ENCODE measurements around the gene DCST1. TPM values are rescaled to one million over a fixed set of nuclear protein-coding genes. Genes with fewer than 3 reads are reported as not detected.

Gene DCST1
- total and polyA plus RNA-seq, 2 donors (not counting 3 experiments of a cell fraction or from before 2014, with no cell fraction given): not detected

GRCh38 chr1:155003227-155003765, 30.3 kb upstream of the DCST1 start:
- H3K9me1 ChIP-seq (replicated peaks; ENCODE audit: control insufficient read depth, extremely low read depth, insufficient read depth, low read length): no peaks in the 10 kb centered on the region
- peak overlapping the region; percentile 21 for H2AFZ ChIP-seq (ENCODE audit: low read depth, low read length)
- ChIA-PET CTCF (interaction anchor here (0.7 to 6.5 kb wide), 8 partner anchors 9 to 424 kb away, joined by 3 to 87 read pairs (median 4); partner anchors contain the start of genes ADAM15, LENEP, PYGO2 and SHC1), POLR2A (no interaction called here)
- H3K27ac ChIP-seq (ENCODE audit: insufficient read depth, low read depth, low read length): peak overlapping the region; percentile 63
- H3K4me2 ChIP-seq (ENCODE audit: insufficient read depth, low read length): peak overlapping the region; percentile 54
- peak; percentile 42 for DNase-seq (ENCODE audit: low read depth, low spot score)
- intact Hi-C loops (cut with micrococcal nuclease): loop anchor here (2.0 to 5.0 kb wide), 2 partner anchors 42 to 446 kb away; partner anchors contain the start of gene UBE2Q1
- peak; percentile 67 for FAIRE-seq
- H4K20me1 ChIP-seq (replicated peaks; ENCODE audit: control insufficient read depth, extremely low read depth, insufficient read depth, low read length): no peaks in the 10 kb centered on the region
- H3K4me3 ChIP-seq (replicated peaks in 1 of 3; ENCODE audit: insufficient read depth in 1 of 3, low read depth in 1 of 3, low read length in 3 of 3): peak overlapping the region; percentile 53 to 94 (median 65)
- peaks cover 16% of the 10 kb centered on the region for H3K79me2 ChIP-seq (ENCODE audit: control insufficient read depth, insufficient read depth, low read length)
- TF ChIP-seq JUN (IDR thresholded peaks at IDR 0.05; ENCODE audit: borderline replicate concordance, insufficient read depth, insufficient read length, low read depth): no peak
- TF ChIP-seq POLR2A (IDR thresholded peaks at IDR 0.05; ENCODE audit: low read depth, low read length): no peak
- TF ChIP-seq MYC (IDR thresholded peaks at IDR 0.05; ENCODE audit: low read depth, low read length): no peak
- no peak for TF ChIP-seq GATA2 (IDR thresholded peaks at IDR 0.05; ENCODE audit: insufficient read depth, insufficient read length, low read depth, low read length)
- TF ChIP-seq, protein P1, sequence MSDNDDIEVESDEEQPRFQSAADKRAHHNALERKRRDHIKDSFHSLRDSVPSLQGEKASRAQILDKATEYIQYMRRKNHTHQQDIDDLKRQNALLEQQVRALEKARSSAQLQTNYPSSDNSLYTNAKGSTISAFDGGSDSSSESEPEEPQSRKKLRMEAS (IDR thresholded peaks at IDR 0.05; ENCODE audit: insufficient read depth, insufficient read length): no peak
- no peak for TF ChIP-seq EZH2 (IDR thresholded peaks at IDR 0.05; ENCODE audit: borderline replicate concordance, low read depth, low read length, severe bottlenecking)
- peaks cover 25% of the 10 kb centered on the region for H3K4me1 ChIP-seq (ENCODE audit: control insufficient read depth, extremely low read depth, insufficient read depth, low read length)
- H3K9ac ChIP-seq (replicated peaks; ENCODE audit: extremely low read depth, insufficient read depth, low read length): peak overlapping the region; percentile 69
- H3K27me3 ChIP-seq (ENCODE audit: control insufficient read depth in 2 of 2, insufficient read depth in 2 of 2, low read length in 2 of 2): no peaks in the 10 kb centered on the region
- H3K9me3 ChIP-seq (replicated peaks; ENCODE audit: control insufficient read depth, insufficient read depth, low read length): no peaks in the 10 kb centered on the region
- dilution Hi-C loops (cut with MboI; ENCODE audit: extremely low pct_ligation_motif_present, low sequenced_read_pairs): no loop called here
- BruUV-seq (replicated peaks): TSS peak; percentile 34
- no peaks in the 10 kb centered on the region for H3K36me3 ChIP-seq (ENCODE audit: control insufficient read depth in 2 of 2, extremely low read depth in 1 of 2, insufficient read depth in 2 of 2, low read length in 2 of 2)

DNA sequence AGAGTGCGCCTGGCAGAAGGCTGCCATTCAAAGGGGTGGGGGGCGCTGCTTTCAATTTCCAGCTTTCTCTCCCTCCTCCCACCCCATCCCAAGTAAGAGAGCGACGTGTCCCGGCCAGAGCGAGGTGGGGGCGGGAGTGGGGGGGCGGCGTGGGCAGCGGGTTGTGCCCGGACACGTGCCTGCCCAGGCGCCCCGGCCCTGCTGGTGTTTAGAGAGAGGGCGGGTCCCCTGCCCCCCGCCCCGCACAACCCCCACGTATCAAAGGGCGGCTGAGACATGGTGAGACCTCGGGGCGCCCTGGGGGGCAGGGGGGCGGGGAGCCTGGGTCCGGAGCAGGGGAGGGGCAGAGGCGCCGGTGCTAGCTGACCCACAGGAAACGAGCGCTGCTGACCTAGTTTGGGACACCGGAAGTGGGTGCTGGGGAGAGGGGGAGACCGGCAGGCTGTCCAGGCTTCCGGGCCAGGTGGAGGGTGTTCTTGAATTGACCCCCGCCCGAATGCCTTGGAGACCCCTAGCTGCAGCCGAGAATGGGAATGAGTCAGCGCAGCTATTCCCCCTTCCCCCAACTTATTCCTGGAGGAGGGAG, 29.8 kb upstream of the DCST1 start:
- H3K9me1 ChIP-seq (replicated peaks; ENCODE audit: control insufficient read depth, extremely low read depth, insufficient read depth, low read length): no peaks in the 10 kb centered on the region
- TF ChIP-seq POLR2AphosphoS5 (IDR thresholded peaks at IDR 0.05; ENCODE audit: insufficient read depth, low read depth, low read length): no peak
- peak; percentile 50 for TF ChIP-seq FOS (IDR thresholded peaks at IDR 0.05; ENCODE audit: borderline replicate concordance, insufficient read depth, low read length)
- intact Hi-C loops (cut with micrococcal nuclease) (loop anchor here (2.0 to 5.0 kb wide), 2 partner anchors 41 to 447 kb away; partner anchors contain the start of gene UBE2Q1), dilution Hi-C loops (cut with MboI; ENCODE audit: extremely low pct_ligation_motif_present, low sequenced_read_pairs) (no loop called here)
- no peaks in the 10 kb centered on the region for H3K27me3 ChIP-seq (ENCODE audit: control insufficient read depth in 2 of 2, insufficient read depth in 2 of 2, low read length in 2 of 2)
- H3K9me3 ChIP-seq (replicated peaks; ENCODE audit: control insufficient read depth, insufficient read depth, low read length): no peaks in the 10 kb centered on the region
- H3K27ac ChIP-seq (ENCODE audit: insufficient read depth, low read depth, low read length): peak overlapping the region; percentile 63
- H3K4me2 ChIP-seq (ENCODE audit: insufficient read depth, low read length): peak overlapping the region; percentile 54
- H3K9ac ChIP-seq (replicated peaks; ENCODE audit: extremely low read depth, insufficient read depth, low read length): peak overlapping the region; percentile 69
- ChIA-PET CTCF (interaction anchor here (0.7 to 6.5 kb wide), 8 partner anchors 11 to 425 kb away, joined by 3 to 87 read pairs (median 4); partner anchors contain the start of genes ADAM15, FLAD1, PYGO2 and SHC1), POLR2A (no interaction called here)
- H3K36me3 ChIP-seq (ENCODE audit: control insufficient read depth in 2 of 2, extremely low read depth in 1 of 2, insufficient read depth in 2 of 2, low read length in 2 of 2): no peaks in the 10 kb centered on the region
- H3K4me1 ChIP-seq (ENCODE audit: control insufficient read depth, extremely low read depth, insufficient read depth, low read length): peaks cover 25% of the 10 kb centered on the region
- DNase-seq (ENCODE audit: low read depth, low spot score): peak; percentile 33
- no TSS peak for BruUV-seq (replicated peaks)
- peaks cover 16% of the 10 kb centered on the region for H3K79me2 ChIP-seq (ENCODE audit: control insufficient read depth, insufficient read depth, low read length)
- H4K20me1 ChIP-seq (replicated peaks; ENCODE audit: control insufficient read depth, extremely low read depth, insufficient read depth, low read length): no peaks in the 10 kb centered on the region
- no peak for FAIRE-seq
- peak overlapping the region; percentile 21 for H2AFZ ChIP-seq (ENCODE audit: low read depth, low read length)
- peak overlapping the region; percentile 53 to 94 (median 65) for H3K4me3 ChIP-seq (replicated peaks in 1 of 3; ENCODE audit: insufficient read depth in 1 of 3, low read depth in 1 of 3, low read length in 3 of 3)
